GM06990 (cell line): ENCODE data around the gene ST3GAL6.

Source experiments
- DNase-seq: peaks from one replicate; pipeline ENCODE4 v3.0.0-alpha.2; 2011; ENCODE audit not compliant: insufficient read length; ENCODE audit errors: extremely low read depth
- H3K27me3 ChIP-seq: replicated peaks from 2 replicates; pipeline ENCODE4 v1.6.0; 2011; ENCODE audit warnings: low read length; ENCODE audit not compliant: control insufficient read depth, insufficient read depth
- H3K36me3 ChIP-seq: 2 replicates; pipeline ENCODE4 v1.5.1; 2011; ENCODE audit warnings: low read length; ENCODE audit not compliant: control insufficient read depth, insufficient read depth
- H3K4me3 ChIP-seq: replicated peaks from 2 replicates; pipeline ENCODE4 v1.5.1; 2011; ENCODE audit warnings: low read depth, mild to moderate bottlenecking, control low read depth, low read length
- TF ChIP-seq, protein P1 (sequence below): IDR thresholded peaks from 2 replicates; pipeline ENCODE4 v1.5.1; 2011; ENCODE audit warnings: low read length, control low read depth, mild to moderate bottlenecking, inconsistent platforms; ENCODE audit not compliant: insufficient read depth, poor library complexity, severe bottlenecking

ST3GAL6 gene

DNA sequence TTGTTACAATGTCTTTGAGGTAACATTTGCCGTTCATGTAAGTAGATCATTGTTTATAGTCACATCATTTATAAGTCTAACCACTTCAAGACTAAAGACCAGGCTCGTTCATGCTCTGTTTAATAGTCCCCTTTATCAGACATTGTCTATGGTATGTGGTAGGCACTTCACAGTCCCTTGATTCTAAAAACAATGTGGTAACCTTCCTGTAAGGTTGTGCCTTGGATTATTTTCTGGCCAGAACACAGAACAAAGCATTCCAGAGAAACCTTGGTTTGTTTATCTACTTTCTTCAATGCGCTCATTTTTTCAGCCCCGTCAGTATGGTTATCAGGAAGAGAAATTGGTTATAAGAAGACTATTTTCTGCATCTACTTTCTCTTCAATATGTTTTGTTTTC is 16.3 kb upstream of the ST3GAL6 start:
- no peaks in the 10 kb centered on the region for H3K27me3 ChIP-seq
- no peak overlapping the region for H3K4me3 ChIP-seq
- DNase-seq: no peak
- H3K36me3 ChIP-seq: no peaks in the 10 kb centered on the region
- TF ChIP-seq, protein P1, sequence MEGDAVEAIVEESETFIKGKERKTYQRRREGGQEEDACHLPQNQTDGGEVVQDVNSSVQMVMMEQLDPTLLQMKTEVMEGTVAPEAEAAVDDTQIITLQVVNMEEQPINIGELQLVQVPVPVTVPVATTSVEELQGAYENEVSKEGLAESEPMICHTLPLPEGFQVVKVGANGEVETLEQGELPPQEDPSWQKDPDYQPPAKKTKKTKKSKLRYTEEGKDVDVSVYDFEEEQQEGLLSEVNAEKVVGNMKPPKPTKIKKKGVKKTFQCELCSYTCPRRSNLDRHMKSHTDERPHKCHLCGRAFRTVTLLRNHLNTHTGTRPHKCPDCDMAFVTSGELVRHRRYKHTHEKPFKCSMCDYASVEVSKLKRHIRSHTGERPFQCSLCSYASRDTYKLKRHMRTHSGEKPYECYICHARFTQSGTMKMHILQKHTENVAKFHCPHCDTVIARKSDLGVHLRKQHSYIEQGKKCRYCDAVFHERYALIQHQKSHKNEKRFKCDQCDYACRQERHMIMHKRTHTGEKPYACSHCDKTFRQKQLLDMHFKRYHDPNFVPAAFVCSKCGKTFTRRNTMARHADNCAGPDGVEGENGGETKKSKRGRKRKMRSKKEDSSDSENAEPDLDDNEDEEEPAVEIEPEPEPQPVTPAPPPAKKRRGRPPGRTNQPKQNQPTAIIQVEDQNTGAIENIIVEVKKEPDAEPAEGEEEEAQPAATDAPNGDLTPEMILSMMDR: no peak

DNA sequence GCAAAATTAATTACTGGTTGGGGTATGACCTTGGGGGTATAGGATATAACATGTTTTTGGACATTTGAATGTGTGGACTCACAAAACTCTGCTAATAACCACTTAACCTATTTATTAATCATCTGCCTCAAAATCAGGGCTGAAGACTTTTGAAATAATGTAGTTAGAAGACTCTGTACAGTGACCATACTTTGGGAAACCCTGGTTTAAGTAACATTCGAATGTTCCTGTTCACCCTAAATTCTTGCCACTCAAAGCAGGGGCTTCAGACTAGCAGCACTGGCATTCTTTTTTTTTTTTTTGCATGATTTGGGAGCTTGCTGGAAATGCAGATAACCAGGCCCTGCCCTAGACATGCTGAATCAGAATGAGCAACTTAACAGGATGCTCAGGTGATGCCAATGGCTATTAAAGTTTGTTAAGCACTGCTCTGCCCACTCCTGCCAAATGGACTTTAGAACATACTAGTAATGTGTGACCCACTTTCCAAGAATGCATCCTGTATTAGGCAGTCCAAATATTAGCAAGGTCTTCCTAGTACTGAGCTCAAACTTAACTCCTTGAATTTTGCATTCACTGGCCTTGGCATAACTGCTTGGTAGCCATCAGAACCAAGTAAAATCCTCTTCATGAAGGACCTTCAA is 12.7 kb upstream of the ST3GAL6 start:
- Histone ChIP-seq H3K36me3 (no peaks in the 10 kb centered on the region), H3K27me3 (no peaks in the 10 kb centered on the region), H3K4me3 (no peak overlapping the region)
- TF ChIP-seq, protein P1: no peak
- no peak for DNase-seq

DNA sequence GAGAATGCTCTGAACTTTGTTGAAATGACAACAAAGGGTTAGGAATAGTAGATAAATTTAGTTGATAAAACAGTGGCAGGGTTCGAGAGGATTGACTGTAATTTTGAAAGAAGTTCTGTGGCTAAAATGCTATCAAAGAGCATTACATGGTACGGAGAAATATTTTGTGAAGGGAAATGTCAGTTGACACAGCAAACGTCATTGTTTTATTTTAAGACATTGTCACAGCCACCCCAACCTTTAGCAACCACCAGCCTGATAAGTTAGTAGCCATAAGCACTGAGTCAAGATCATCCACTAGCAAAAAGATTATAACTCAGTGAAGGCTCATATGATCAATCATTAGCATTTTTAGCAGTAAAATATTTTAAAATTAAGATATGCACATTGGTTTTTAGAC is 8.7 kb upstream of the ST3GAL6 start:
- TF ChIP-seq, protein P1: no peak
- no peaks in the 10 kb centered on the region for H3K36me3 ChIP-seq
- no peak overlapping the region for H3K4me3 ChIP-seq
- no peak for DNase-seq
- H3K27me3 ChIP-seq: no peaks in the 10 kb centered on the region

DNA sequence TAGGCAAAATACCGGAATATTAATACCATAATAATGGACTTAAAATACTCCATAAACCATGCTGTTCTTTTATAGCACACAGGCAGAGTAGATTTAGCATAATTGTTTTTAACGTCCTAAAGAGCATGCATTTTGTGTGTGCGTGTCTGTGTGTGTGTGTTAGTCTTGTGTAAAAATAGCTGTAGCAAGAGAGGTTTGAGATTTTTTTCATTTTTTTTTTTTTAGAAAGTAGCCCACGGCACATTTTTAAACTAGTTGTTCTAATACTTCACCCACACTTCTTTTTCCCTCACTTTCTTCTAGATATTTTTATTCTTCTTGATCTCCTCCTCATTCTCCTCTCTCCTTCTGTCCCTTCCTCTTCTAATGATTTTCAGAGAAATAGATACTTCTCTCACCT is 7.5 kb upstream of the ST3GAL6 start:
- TF ChIP-seq, protein P1: no peak

DNA sequence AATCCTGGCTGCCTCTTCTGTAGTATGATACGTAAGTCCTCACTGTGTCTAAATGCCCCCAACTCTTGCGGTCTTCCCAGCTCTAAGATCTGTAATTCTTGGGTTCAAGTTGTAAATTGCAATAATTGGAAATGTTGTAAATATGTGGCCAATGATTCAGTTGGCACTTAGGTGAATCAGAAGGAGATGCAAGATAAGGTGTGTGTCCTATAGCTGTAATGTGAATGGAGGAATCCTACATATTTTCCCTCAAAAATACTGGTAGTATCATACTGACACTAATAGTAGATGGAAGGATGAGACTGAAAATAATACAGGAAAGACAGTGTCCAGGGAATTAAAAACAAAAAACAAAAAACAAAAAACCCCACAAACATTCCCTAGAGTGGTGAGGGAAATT is 3.5 kb upstream of the ST3GAL6 start:
- TF ChIP-seq, protein P1: no peak
- Histone ChIP-seq H3K36me3 (0 out of 2 replicates have a peak, but pooled peaks cover 1% of the 10 kb centered on the region), H3K4me3 (no peak overlapping the region), H3K27me3 (no peaks in the 10 kb centered on the region)
- DNase-seq: no peak

More for the DNA sequence above, 7.5 kb upstream of the ST3GAL6 start:
- Histone ChIP-seq H3K36me3 (0 out of 2 replicates have a peak, but pooled peaks cover 1% of the 10 kb centered on the region), H3K27me3 (no peaks in the 10 kb centered on the region), H3K4me3 (no peak overlapping the region)
- DNase-seq: no peak

DNA sequence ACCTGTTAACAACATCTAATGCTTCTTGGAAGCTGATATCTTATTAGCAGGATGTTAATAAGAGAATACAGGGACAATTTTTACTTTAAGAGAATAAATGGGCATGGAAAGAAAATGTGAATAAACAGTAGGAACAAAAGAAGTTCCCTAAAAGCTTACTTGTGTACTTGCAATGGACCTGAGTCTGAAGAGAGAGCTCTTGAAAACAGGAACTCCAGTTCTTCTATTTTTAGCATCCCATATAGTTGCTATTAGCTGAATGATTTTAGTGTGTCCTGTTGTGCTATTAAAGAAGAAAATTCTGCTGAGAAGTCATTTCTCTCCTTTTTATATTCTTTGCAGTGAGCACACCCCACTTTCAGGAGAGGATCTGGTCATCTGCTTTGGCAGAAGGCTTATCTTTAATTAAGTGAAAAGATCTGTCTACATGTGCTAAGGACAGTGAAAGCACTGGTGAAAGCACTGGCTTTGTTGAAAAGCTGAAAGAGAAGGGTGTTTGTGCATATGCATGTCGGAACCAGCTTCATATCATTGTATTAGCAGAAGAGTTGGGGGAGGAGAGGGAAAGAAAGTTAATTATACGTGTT is 1.4 kb upstream of the ST3GAL6 start:
- TF ChIP-seq, protein P1: no peak
- DNase-seq: peak; percentile 39

More for the DNA sequence above, 1.4 kb upstream of the ST3GAL6 start:
- H3K4me3 ChIP-seq: no peak overlapping the region
- H3K36me3 ChIP-seq: 0 out of 2 replicates have a peak, but pooled peaks cover 1% of the 10 kb centered on the region
- H3K27me3 ChIP-seq: no peaks in the 10 kb centered on the region
